HPDE6-E6E7 (cell line): ENCODE data around the gene CAPN5.

Experiments
- DNase-seq: peaks from one replicate; pipeline ENCODE4 v3.0.0; 2011; ENCODE audit warnings: missing footprints; ENCODE audit errors: extremely low spot score

The CAPN5 gene

GRCh38 chr11:77149716-77150392 is 83.1 kb downstream of the CAPN5 start:
- DNase-seq = no peak

DNA sequence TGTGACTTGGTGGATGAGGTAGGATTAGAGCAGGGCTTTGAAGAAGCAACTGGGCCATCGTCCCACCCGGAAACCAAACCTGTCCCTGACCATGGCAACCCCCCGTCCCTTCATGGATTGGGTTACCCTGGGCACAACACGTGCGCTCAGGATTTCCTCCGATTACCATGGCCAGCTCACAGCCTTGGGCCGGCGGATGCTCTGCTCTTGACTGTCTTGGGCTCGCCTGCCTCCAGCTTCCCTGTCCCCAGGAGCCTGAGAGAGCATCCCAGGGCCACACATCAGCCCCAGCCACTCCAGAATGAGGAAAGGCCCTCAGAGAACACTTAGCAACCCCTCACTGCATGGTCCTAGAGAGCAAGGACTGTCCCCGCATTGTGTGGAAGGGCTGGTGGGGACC is 84.1 kb downstream of the CAPN5 start:
- DNase-seq = no peak

GRCh38 chr11:77151804-77152509 is 85.2 kb downstream of the CAPN5 start:
- DNase-seq = no peak

- no peak for DNase-seq
Observed at GRCh38 chr11:77152846-77153245, 86.1 kb downstream of the CAPN5 start.

GRCh38 chr11:77153276-77154185 is 86.8 kb downstream of the CAPN5 start:
- DNase-seq = no peak

GRCh38 chr11:77154381-77155081 is 87.8 kb downstream of the CAPN5 start:
- DNase-seq = no peak

GRCh38 chr11:77155082-77155475 is 88.3 kb downstream of the CAPN5 start:
- no peak for DNase-seq

DNA sequence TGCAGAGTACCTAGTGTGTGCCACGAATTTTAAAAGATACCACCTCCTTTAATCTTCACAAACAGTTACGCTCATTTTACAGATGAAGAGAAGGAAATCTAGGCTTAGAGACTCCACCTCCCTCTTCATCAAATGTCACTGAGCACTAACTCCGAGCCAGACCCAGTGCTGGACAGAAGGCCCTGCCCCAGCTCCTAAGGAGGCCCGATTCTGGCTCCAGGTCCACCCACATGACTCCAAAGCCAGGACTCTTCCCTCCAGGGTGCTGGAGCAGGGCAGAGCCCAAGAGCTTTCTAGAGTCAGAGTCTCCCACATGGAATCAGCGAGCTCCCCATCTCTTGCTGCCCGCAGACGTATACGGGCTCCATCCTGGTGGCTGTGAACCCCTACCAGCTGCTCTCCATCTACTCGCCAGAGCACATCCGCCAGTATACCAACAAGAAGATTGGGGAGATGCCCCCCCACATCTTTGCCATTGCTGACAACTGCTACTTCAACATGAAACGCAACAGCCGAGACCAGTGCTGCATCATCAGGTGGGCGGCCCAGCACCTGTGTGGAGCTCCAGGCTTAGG is 88.9 kb downstream of the CAPN5 start:
- DNase-seq = no peak

- no peak for DNase-seq
Observed at GRCh38 chr11:77156396-77157195, 89.8 kb downstream of the CAPN5 start.

- no peak for DNase-seq
Observed at GRCh38 chr11:77158041-77158695, 91.4 kb downstream of the CAPN5 start.

DNA sequence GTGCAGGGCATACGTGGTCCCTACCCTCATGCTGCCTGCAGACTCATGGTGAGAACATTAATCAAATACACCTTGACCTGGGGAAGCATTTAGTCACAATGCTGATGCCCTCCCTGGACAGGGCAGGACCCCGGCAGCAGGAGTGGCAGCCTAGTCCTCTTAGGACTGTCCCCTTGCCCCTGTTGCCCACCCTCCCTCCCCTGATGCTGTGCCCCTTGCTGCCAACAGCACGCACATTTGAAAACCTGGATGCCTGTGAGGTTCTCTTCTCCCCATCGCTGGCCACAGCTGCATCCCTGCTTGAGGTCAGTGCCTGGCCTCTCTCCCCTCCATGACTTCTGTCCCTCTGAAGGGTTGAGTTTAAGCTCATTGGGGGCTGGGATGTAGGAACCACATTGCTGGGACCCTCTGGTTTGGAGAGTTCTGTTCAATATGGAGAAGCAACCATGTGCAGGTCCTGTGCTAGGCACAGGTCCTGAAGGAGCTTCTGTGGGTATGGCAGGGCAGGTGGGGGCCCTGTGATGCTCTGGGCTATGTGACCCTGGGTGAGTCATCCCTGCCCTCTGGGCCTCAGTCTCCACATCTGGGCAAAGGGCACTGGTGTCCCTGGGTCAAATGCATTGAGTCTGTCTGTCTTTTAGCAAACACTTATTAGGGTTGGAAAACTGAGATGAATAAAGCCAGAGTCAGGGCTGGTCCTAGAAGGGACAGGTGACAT is 92.6 kb downstream of the CAPN5 start:
- no peak for DNase-seq

GRCh38 chr11:77159937-77160495 is 93.2 kb downstream of the CAPN5 start:
- DNase-seq = no peak

- no peak for DNase-seq
Observed at GRCh38 chr11:77163271-77163670, 96.5 kb downstream of the CAPN5 start.

GRCh38 chr11:77165066-77165465 is 98.3 kb downstream of the CAPN5 start:
- no peak for DNase-seq

- no peak for DNase-seq
Observed at GRCh38 chr11:77166021-77166420, 99.2 kb downstream of the CAPN5 start.

GRCh38 chr11:77167111-77167626 is 100.4 kb downstream of the CAPN5 start:
- DNase-seq = no peak

GRCh38 chr11:77167791-77168190 is 101.0 kb downstream of the CAPN5 start:
- no peak for DNase-seq

DNA sequence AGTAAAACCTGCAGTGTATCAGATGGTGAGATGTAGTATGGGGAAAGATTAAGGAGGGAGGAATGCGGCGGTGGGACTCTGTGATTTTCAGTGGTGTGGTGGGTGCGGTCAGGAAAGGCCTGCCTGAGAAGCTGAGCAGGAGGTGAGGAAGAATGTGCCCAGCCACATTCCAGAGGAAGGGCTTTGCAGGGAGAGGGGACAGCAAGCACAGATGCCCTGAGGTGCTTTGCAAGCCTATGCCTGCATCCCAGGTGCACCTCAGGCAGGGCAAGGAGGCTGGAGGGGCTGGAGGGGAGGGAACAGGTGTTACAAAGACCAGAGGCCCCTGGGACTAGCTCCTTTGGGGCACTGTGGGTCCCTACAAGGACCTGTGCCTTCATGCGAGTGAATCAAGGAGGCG is 103.3 kb downstream of the CAPN5 start:
- no peak for DNase-seq

GRCh38 chr11:77171254-77171653 is 104.5 kb downstream of the CAPN5 start:
- DNase-seq = no peak
